ENCODE data around the gene STK40. TPM values are rescaled to one million over a fixed set of nuclear protein-coding genes. Genes with fewer than 3 reads are reported as not detected.

The STK40 gene
- total and polyA plus RNA-seq, 9 of the 15 experiments (the other 6 are each of a cell fraction or from before 2014, with no cell fraction given) = 0.69 to 94.3 (median 39.1) TPM

DNA sequence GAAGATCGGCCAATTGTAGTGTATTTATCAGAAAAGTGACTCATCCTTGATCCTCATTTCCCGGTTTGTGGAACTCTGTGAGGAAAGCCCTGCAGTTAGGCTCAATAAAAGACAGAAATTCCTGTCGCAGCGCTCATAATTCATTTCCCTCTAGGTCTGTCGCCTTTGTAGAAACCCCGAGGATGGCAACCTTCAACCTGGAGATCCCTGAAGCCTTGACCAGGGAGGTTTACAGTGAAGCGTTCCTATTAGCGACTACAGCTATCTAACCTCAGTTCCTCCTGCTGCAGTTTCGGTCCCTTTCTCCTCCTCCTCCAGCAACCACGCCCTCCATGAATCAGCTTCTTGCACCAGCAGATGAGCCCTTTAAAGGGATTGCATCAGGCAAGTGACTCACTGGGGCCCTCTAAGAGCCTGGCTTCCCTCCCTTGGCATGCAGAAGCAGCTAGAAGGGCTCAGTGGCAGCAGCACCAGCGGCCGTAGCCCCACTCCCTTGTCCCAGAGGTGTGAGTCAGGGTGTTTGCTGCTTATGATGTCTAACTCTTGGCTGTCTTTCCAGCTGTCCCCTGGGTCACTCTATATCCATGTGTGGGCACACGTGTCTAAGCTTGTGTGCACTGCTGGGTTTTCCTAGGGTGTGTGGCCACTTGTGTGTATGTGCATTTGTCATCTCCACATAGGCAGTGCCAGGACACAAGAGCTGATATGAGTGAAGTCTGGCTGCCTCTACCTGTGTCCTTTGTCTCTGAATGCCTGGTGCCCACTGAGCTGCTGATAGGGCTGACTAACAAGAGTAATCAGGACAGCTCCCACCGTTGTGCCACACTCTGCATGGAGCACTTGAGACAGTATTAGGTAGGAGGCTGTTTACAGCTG is 779 bp upstream of the STK40 start (continued):
- TF ChIP-seq, protein P1, sequence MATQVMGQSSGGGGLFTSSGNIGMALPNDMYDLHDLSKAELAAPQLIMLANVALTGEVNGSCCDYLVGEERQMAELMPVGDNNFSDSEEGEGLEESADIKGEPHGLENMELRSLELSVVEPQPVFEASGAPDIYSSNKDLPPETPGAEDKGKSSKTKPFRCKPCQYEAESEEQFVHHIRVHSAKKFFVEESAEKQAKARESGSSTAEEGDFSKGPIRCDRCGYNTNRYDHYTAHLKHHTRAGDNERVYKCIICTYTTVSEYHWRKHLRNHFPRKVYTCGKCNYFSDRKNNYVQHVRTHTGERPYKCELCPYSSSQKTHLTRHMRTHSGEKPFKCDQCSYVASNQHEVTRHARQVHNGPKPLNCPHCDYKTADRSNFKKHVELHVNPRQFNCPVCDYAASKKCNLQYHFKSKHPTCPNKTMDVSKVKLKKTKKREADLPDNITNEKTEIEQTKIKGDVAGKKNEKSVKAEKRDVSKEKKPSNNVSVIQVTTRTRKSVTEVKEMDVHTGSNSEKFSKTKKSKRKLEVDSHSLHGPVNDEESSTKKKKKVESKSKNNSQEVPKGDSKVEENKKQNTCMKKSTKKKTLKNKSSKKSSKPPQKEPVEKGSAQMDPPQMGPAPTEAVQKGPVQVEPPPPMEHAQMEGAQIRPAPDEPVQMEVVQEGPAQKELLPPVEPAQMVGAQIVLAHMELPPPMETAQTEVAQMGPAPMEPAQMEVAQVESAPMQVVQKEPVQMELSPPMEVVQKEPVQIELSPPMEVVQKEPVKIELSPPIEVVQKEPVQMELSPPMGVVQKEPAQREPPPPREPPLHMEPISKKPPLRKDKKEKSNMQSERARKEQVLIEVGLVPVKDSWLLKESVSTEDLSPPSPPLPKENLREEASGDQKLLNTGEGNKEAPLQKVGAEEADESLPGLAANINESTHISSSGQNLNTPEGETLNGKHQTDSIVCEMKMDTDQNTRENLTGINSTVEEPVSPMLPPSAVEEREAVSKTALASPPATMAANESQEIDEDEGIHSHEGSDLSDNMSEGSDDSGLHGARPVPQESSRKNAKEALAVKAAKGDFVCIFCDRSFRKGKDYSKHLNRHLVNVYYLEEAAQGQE (IDR thresholded peaks at IDR 0.05; ENCODE audit: borderline replicate concordance) = peak; percentile 44; the same call in 1 of the 2 replicates
- TF ChIP-seq, protein P1 (CRISPR knock-in tag; IDR thresholded peaks at IDR 0.05; ENCODE audit: low read depth) = 0 out of 2 replicates have a peak, but pooled peaks have one; percentile 65
- TF ChIP-seq HNRNPK (IDR thresholded peaks at IDR 0.05; ENCODE audit: low read depth, low read length, poor library complexity, severe bottlenecking) (no peak), NR4A1 (CRISPR knock-in tag; IDR thresholded peaks at IDR 0.05) (peak; percentile 93), NR4A1 (tag; IDR thresholded peaks at IDR 0.05) (peak; percentile 96), CCAR2 (IDR thresholded peaks at IDR 0.05; ENCODE audit: low read depth, low read length) (no peak), POLR2B (IDR thresholded peaks at IDR 0.05; ENCODE audit: low read depth, partially characterized antibody) (peak; percentile 98), HCFC1 (IDR thresholded peaks at IDR 0.05; ENCODE audit: low read depth, low read length) (peak; percentile 57; the same call in 1 of the 2 replicates), FIP1L1 (IDR thresholded peaks at IDR 0.05; ENCODE audit: low read depth, low read length, poor library complexity, severe bottlenecking) (no peak), FOXA1 (IDR thresholded peaks at IDR 0.05; ENCODE audit: borderline replicate concordance) (no peak), ZEB2 (IDR thresholded peaks at IDR 0.05) (peak; percentile 72; the same call in 1 of the 2 replicates), PHF8 (IDR thresholded peaks at IDR 0.05; ENCODE audit: borderline replicate concordance, low read length) (peak; percentile 74; the same call in 1 of the 2 replicates), SMARCE1 (IDR thresholded peaks at IDR 0.05) (peak; percentile 97), SMARCB1 (IDR thresholded peaks at IDR 0.05; ENCODE audit: insufficient read length, low read depth) (no peak), ZNF695 (CRISPR knock-in tag; IDR thresholded peaks at IDR 0.05) (no peak), ATF1 (CRISPR knock-in tag; IDR thresholded peaks at IDR 0.05) (no peak), ATF1 (tag; IDR thresholded peaks at IDR 0.05) (peak; percentile 84)
- TF ChIP-seq, protein P2, sequence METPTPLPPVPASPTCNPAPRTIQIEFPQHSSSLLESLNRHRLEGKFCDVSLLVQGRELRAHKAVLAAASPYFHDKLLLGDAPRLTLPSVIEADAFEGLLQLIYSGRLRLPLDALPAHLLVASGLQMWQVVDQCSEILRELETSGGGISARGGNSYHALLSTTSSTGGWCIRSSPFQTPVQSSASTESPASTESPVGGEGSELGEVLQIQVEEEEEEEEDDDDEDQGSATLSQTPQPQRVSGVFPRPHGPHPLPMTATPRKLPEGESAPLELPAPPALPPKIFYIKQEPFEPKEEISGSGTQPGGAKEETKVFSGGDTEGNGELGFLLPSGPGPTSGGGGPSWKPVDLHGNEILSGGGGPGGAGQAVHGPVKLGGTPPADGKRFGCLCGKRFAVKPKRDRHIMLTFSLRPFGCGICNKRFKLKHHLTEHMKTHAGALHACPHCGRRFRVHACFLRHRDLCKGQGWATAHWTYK (CRISPR knock-in tag; IDR thresholded peaks at IDR 0.05) = peak; percentile 93
